Body of pancreas (tissue), 4 donors: ENCODE data around the gene TXNDC8. TPM values are rescaled to one million over a fixed set of nuclear protein-coding genes. Genes with fewer than 3 reads are reported as not detected.

Experiments used
- ATAC-seq: fragments of 150-250 bp; one replicate; pipeline ENCODE4 v1.9.1; 2016
- DNase-seq, 4 donors: peaks; one replicate each; pipeline ENCODE4 v3.0.0-alpha.2; 2019
- H3K27ac ChIP-seq, 4 donors: fragments of 200-600 bp; sonication (generic); 1 replicate in 3 of 4; 2 replicates in 1 of 4; pipeline versions ENCODE4 v1.5.1 to v1.6.1; 2016 to 2019; ENCODE audit warnings: mild to moderate bottlenecking in 1 of 4, mixed read lengths in 1 of 4, moderate library complexity in 1 of 4
- H3K27me3 ChIP-seq, 2 donors: fragments of 200-600 bp; sonication (generic); one replicate each; pipeline ENCODE4 v1.6.0; 2016; ENCODE audit warnings: mild to moderate bottlenecking in 1 of 2
- H3K36me3 ChIP-seq, 2 donors: fragments of 200-600 bp; sonication (generic); replicated peaks in 1 of 2; 2 replicates each; pipeline ENCODE4 v1.5.1; 2016; ENCODE audit warnings: low read depth in 2 of 2; ENCODE audit not compliant: insufficient read depth in 1 of 2
- H3K4me1 ChIP-seq: fragments of 200-600 bp; sonication (generic); one replicate; pipeline ENCODE4 v1.6.0; 2016
- H3K4me3 ChIP-seq, 2 donors: fragments of 200-600 bp; sonication (generic); 1 replicate in 1 of 2; 2 replicates in 1 of 2; pipeline ENCODE4 v1.5.1; 2016 to 2019
- H3K9me3 ChIP-seq, 3 donors: fragments of 200-600 bp; sonication (generic); 1 replicate in 2 of 3; 2 replicates in 1 of 3; pipeline ENCODE4 v1.5.1; 2016
- POLR2A ChIP-seq, 3 donors: fragments of 450-650 bp; IDR thresholded peaks; one replicate each; pipeline ENCODE4 v1.6.1; 2016; ENCODE audit warnings: antibody characterized with exemption in 3 of 3, mild to moderate bottlenecking in 2 of 3
- WGBS, 2 donors: methylation state at CpG; one replicate each; pipeline ENCODE4 v1.1.5; 2017; 5-methylcytosine and 5-hydroxymethylcytosine counted together
- intact Hi-C: fragments of 100-400 bp; cut with DNase I; formaldehyde crosslinking; loops from one replicate; pipeline ENCODE4 v1.15.1; 2023
- total RNA-seq, 2 donors: library from RNA; depleted of rRNA; stranded (reverse); fragments of >200 nt; gene quantifications; one replicate each; pipeline ENCODE4 v1.1.0, GENCODE V29; 2016
- TF ChIP-seq, protein P1 (sequence below), 7 experiments: fragments of 450-650 bp in 4 of 7; fragments of 200-600 bp in 3 of 7; sonication (generic) in 3 of 7; IDR thresholded peaks; one replicate each; pipeline ENCODE4 v1.5.1; 2016 to 2019; ENCODE audit warnings: antibody characterized with exemption in 7 of 7

Gene TXNDC8
- total RNA-seq, 2 donors from 2014 or later = not detected

DNA sequence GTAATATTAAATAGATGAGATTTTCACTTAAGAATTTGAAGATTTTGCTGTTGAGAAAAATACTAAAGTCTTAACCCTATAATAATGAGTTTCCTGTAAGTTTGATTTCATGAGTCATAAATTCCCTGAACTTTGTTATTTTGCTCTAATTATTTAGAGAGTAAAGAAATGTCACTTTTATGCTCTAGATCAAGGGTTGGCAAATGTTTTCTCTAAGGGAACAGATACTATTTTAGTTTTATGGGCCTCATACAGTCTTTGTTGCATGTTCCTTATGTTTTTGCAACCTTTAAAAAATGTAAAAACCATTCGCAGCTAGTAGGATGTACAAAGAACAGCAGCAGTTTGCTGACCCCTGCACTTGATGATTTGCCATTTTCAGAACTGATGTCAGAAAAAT is 480 bp upstream of the TXNDC8 start:
- Histone ChIP-seq H3K9me3 (no peaks in the 10 kb centered on the region), H3K36me3 (no peaks in the 10 kb centered on the region), H3K4me1 (no peaks in the 10 kb centered on the region), H3K27ac (no peak overlapping the region), H3K4me3 (no peak overlapping the region), H3K27me3 (no peaks in the 10 kb centered on the region)
- intact Hi-C loops = no loop called here
- 74 to 83% methylated on average over 1 of the region's 1 CpG for WGBS, 2 donors
- DNase-seq = no peak
- no peak for ATAC-seq
- no peak for TF ChIP-seq POLR2A (IDR thresholded peaks at IDR 0.05)
- TF ChIP-seq, protein P1, sequence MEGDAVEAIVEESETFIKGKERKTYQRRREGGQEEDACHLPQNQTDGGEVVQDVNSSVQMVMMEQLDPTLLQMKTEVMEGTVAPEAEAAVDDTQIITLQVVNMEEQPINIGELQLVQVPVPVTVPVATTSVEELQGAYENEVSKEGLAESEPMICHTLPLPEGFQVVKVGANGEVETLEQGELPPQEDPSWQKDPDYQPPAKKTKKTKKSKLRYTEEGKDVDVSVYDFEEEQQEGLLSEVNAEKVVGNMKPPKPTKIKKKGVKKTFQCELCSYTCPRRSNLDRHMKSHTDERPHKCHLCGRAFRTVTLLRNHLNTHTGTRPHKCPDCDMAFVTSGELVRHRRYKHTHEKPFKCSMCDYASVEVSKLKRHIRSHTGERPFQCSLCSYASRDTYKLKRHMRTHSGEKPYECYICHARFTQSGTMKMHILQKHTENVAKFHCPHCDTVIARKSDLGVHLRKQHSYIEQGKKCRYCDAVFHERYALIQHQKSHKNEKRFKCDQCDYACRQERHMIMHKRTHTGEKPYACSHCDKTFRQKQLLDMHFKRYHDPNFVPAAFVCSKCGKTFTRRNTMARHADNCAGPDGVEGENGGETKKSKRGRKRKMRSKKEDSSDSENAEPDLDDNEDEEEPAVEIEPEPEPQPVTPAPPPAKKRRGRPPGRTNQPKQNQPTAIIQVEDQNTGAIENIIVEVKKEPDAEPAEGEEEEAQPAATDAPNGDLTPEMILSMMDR (IDR thresholded peaks at IDR 0.05) = no peak

DNA sequence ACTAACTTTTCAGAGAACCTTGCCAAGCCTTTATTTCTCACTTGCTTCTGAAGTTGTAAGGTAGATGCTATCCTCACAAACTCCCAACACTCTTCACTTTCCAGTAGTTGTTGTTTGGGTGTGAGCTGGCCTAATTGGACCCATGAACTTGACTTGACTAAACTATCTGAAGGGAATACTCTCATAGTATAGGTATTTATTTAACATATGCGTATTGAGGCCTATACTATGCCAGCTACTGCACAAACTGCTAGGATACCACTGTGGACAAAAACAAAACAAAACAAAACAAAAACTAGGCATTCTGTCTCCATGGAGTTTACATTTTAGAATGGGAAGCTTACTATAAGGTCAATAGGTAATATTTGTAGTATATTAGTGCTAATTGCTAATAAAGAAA is 1.3 kb downstream of the TXNDC8 start:
- no peaks in the 10 kb centered on the region for H3K36me3 ChIP-seq
- 70 to 88% methylated on average over 1 of the region's 1 CpG for WGBS, 2 donors

DNA sequence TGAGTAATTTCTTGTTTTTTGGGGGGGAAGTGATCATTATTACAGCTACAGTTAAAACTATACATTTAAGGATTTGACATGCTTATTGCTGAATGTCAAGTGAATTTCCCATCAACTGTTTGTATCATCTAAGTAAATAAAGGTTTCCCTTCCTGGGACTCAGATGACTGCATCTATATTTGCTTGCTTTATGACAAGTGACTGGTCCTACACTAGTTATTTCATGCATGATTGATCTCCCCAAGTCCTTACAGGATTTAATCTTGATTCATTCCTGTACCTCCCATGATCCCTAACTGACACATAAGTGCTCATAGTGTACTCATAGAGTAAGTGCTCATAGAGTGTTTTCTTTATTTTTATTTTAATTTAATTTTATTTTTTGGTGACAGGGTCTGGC is 2.8 kb downstream of the TXNDC8 start:
- intact Hi-C loops = no loop called here
- no peaks in the 10 kb centered on the region for H3K36me3 ChIP-seq
- H3K4me1 ChIP-seq = no peaks in the 10 kb centered on the region
- H3K9me3 ChIP-seq = no peaks in the 10 kb centered on the region
- no peak for ATAC-seq
- H3K27ac ChIP-seq = no peak overlapping the region
- no peak for DNase-seq
- TF ChIP-seq POLR2A (IDR thresholded peaks at IDR 0.05) = no peak
- TF ChIP-seq, protein P1 (IDR thresholded peaks at IDR 0.05) = no peak
- H3K27me3 ChIP-seq = no peaks in the 10 kb centered on the region
- no peak overlapping the region for H3K4me3 ChIP-seq

More for the DNA sequence above, 1.3 kb downstream of the TXNDC8 start:
- H3K9me3 ChIP-seq = no peaks in the 10 kb centered on the region
- DNase-seq = no peak
- intact Hi-C loops = no loop called here
- H3K27me3 ChIP-seq = no peaks in the 10 kb centered on the region
- no peaks in the 10 kb centered on the region for H3K4me1 ChIP-seq
- H3K4me3 ChIP-seq = no peak overlapping the region
- no peak for ATAC-seq
- no peak overlapping the region for H3K27ac ChIP-seq
- TF ChIP-seq POLR2A (IDR thresholded peaks at IDR 0.05) = no peak

DNA sequence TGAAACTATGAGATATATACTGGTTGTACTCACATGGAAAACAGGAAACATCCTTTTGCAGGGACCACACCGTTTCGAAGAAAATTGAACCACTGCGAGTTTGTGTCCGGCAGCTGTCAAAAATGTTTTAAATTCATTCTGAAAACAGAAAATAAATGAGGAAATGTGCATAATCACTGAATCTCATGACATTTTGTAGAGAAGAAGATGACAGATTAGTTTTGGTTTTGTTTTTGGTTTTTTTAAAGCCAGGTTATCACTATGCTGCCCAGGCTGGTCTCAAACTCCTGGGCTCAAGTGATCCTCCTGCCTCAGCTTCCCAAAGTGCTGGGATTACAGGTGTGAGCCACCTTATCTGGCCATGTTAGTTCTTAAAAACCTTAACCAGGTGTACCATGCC is 3.5 kb downstream of the TXNDC8 start:
- no peaks in the 10 kb centered on the region for H3K27me3 ChIP-seq
- ATAC-seq (no peak), DNase-seq (no peak)
- WGBS, 2 donors = 66 to 75% methylated on average over 4 of the region's 4 CpGs
- no peaks in the 10 kb centered on the region for H3K9me3 ChIP-seq
- intact Hi-C loops = no loop called here
- H3K36me3 ChIP-seq = no peaks in the 10 kb centered on the region
- H3K4me3 ChIP-seq = no peak overlapping the region
- H3K4me1 ChIP-seq = no peaks in the 10 kb centered on the region
- H3K27ac ChIP-seq = no peak overlapping the region
- no peak for TF ChIP-seq POLR2A (IDR thresholded peaks at IDR 0.05)
- TF ChIP-seq, protein P1 (IDR thresholded peaks at IDR 0.05) = no peak

DNA sequence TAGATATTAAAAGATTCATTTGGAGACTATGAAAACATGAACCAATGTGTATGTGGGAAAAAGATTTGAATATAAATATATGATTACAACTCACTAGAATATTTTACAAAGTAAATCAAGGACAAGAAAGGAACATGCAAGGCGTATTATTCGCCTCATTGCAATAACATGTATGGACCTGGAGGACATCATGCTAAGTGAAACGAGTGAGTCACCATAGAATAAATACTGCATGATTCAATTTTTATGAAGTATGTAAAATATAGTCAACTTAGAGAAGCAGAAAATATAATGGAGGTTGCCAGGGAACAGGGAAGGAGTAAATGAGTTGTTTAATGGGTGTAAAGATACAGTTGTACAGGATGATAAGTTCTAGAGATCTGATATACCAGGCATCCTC is 4.9 kb downstream of the TXNDC8 start:
- no peaks in the 10 kb centered on the region for H3K36me3 ChIP-seq
- H3K4me1 ChIP-seq = no peaks in the 10 kb centered on the region
- ATAC-seq = no peak
- H3K9me3 ChIP-seq = no peaks in the 10 kb centered on the region
- 72 to 74% methylated on average over 3 of the region's 3 CpGs for WGBS, 2 donors
- no peak for DNase-seq
- intact Hi-C loops = no loop called here
- TF ChIP-seq, protein P1 (IDR thresholded peaks at IDR 0.05) = no peak
- no peak for TF ChIP-seq POLR2A (IDR thresholded peaks at IDR 0.05)
- no peak overlapping the region for H3K27ac ChIP-seq
- no peaks in the 10 kb centered on the region for H3K27me3 ChIP-seq
- H3K4me3 ChIP-seq = no peak overlapping the region
